ENCODE results near the gene ZMYND19. TPM values are rescaled to one million over a fixed set of nuclear protein-coding genes. Genes with fewer than 3 reads are reported as not detected.

Gene ZMYND19
- total and polyA plus RNA-seq, 2 of the 8 experiments (the other 6 are each of a cell fraction or from before 2014, with no cell fraction given), result 42.4 to 58.7 TPM

GRCh38 chr9:137552022-137552768 lies 38.1 kb downstream of the ZMYND19 start (continued):
- no peak for TF ChIP-seq SIX5 (IDR thresholded peaks at IDR 0.05; ENCODE audit: low read depth, low read length)
- peak; percentile 82 for TF ChIP-seq KDM4A (IDR thresholded peaks at IDR 0.05; ENCODE audit: low read depth, low read length, severe bottlenecking)
- no peak for TF ChIP-seq YY1 (IDR thresholded peaks at IDR 0.05; ENCODE audit: low read depth, low read length)
- no peak for TF ChIP-seq MAFK (IDR thresholded peaks at IDR 0.05; ENCODE audit: low read depth, low read length)
- no peak for TF ChIP-seq SP2 (IDR thresholded peaks at IDR 0.05; ENCODE audit: low read length)
- TF ChIP-seq KDM1A (IDR thresholded peaks at IDR 0.05; ENCODE audit: borderline replicate concordance, low read length), result peak; percentile 37; the same call in 1 of the 2 replicates
- TF ChIP-seq E2F6 (IDR thresholded peaks at IDR 0.05), result 0 out of 2 replicates have a peak, but pooled peaks have one; percentile 9

Measured in H1 (cell line).